Spleen (tissue), 11 donors: Measurements from ENCODE around the gene C2orf49. TPM values are rescaled to one million over a fixed set of nuclear protein-coding genes. Genes with fewer than 3 reads are reported as not detected.

Source experiments
- DNase-seq: peaks from one replicate; pipeline ENCODE4 v3.0.0-alpha.2; 2020
- H3K27ac ChIP-seq, 8 donors: fragments of 200-600 bp; sonication (generic) in 7 of 8; 1 replicate in 4 of 8; 2 replicates in 4 of 8; pipeline versions ENCODE4 v1.5.0 to v1.8.0; 2016 to 2021; ENCODE audit warnings: inconsistent platforms in 4 of 8, mild to moderate bottlenecking in 4 of 8, moderate library complexity in 1 of 8
- H3K27me3 ChIP-seq, 7 donors: fragments of 200-600 bp; sonication (generic) in 6 of 7; replicated peaks in 1 of 7; 1 replicate in 4 of 7; 2 replicates in 3 of 7; pipeline versions ENCODE4 v1.5.0 to v1.8.0; 2016 to 2021; ENCODE audit warnings: inconsistent platforms in 3 of 7, mild to moderate bottlenecking in 1 of 7
- H3K36me3 ChIP-seq, 6 donors: fragments of 200-600 bp; sonication (generic) in 5 of 6; 1 replicate in 4 of 6; 2 replicates in 2 of 6; pipeline versions ENCODE4 v1.5.0 to v1.8.0; 2016 to 2021; ENCODE audit warnings: inconsistent platforms in 2 of 6
- H3K4me1 ChIP-seq, 6 donors: fragments of 200-600 bp; sonication (generic) in 5 of 6; 1 replicate in 3 of 6; 2 replicates in 3 of 6; pipeline versions ENCODE4 v1.5.0 to v1.8.0; 2016 to 2021; ENCODE audit warnings: inconsistent platforms in 3 of 6
- H3K4me3 ChIP-seq, 8 donors: fragments of 200-600 bp; sonication (generic) in 7 of 8; 1 replicate in 4 of 8; 2 replicates in 4 of 8; pipeline versions ENCODE4 v1.5.0 to v1.8.0; 2016 to 2021; ENCODE audit warnings: inconsistent platforms in 4 of 8, mild to moderate bottlenecking in 4 of 8, moderate library complexity in 2 of 8
- H3K9me3 ChIP-seq, 8 donors: fragments of 200-600 bp; sonication (generic) in 7 of 8; 1 replicate in 4 of 8; 2 replicates in 4 of 8; pipeline versions ENCODE4 v1.5.0 to v1.8.0; 2016 to 2021; ENCODE audit warnings: inconsistent platforms in 4 of 8
- CTCF ChIP-seq, 11 experiments: fragments of 200-600 bp in 7 of 11; fragments of 450-650 bp in 4 of 11; sonication (generic) in 4 of 11; IDR thresholded peaks in 8 of 11; conservative IDR thresholded peaks in 3 of 11; 1 replicate in 7 of 11; 2 replicates in 4 of 11; pipeline versions ENCODE4 v1.4.0 to v1.8.0; 2016 to 2021; ENCODE audit warnings: antibody characterized with exemption in 11 of 11, inconsistent platforms in 4 of 11, mild to moderate bottlenecking in 1 of 11
- POLR2A ChIP-seq, 3 donors: fragments of 450-650 bp; IDR thresholded peaks; one replicate each; pipeline ENCODE4 v1.5.1; 2017; ENCODE audit warnings: antibody characterized with exemption in 3 of 3, mild to moderate bottlenecking in 1 of 3
- POLR2AphosphoS5 ChIP-seq, 3 donors: sonication (generic); formaldehyde crosslinking; IDR thresholded peaks; one replicate each; pipeline ENCODE4 v1.5.1; 2017; ENCODE audit warnings: antibody characterized with exemption in 3 of 3
- WGBS, 5 donors: extraction: QIAGEN DNeasy Blood & Tissue Kit in 3 of 5; methylation state at CpG; one replicate each; pipeline versions ENCODE4 v1.1.5 to v1.1.7; 2013 to 2018; 5-methylcytosine and 5-hydroxymethylcytosine counted together
- intact Hi-C: fragments of 100-400 bp; cut with DNase I; formaldehyde crosslinking; loops from one replicate; pipeline ENCODE4 v1.15.0; 2023; ENCODE audit warnings: low total_unique reads
- polyA plus RNA-seq, 3 donors: library from polyadenylated mRNA; stranded (reverse); fragments of 200-250 nt; gene quantifications; one replicate each; pipeline ENCODE4 v1.2.1, GENCODE V29; 2013
- total RNA-seq, 7 donors: library from RNA; depleted of rRNA in 3 of 7; stranded (reverse); fragments of >200 nt in 3 of 7; fragmentation: NEBNext Ultra II Directional in 4 of 7; extraction: Animal tissue kit (Norgen Biotek cat#: 25700) in 4 of 7; gene quantifications; one replicate each; pipeline versions ENCODE4 v1.1.0 to v1.2.1, GENCODE V29; 2016 to 2021
- donor health status: healthy with polysubstance abuse.
- donor health status: DM: no; HTN: no; CAD: no; lungs with moderate emphysema.
- donor health status: DM: no; HTN: no; CAD: no.
- donor health status: Bipolar disorder and iron deficiency.
- donor health status: healthy.
- donor health status: DM: no; HTN: no; CAD: no.
- donor health status: DM: yes; HTN: yes; CAD: no.

The C2orf49 gene
- total and polyA plus RNA-seq, 10 donors = 4.3 to 33.7 (median 17.2) TPM

GRCh38 chr2:105301646-105302045 lies 35.7 kb upstream of the C2orf49 start:
- TF ChIP-seq CTCF (IDR thresholded peaks at IDR 0.05 in 8 of 11, conservative IDR thresholded peaks at IDR 0.05 in 3 of 11) = no peak
- no peak for TF ChIP-seq POLR2A (IDR thresholded peaks at IDR 0.05)
- TF ChIP-seq POLR2AphosphoS5 (IDR thresholded peaks at IDR 0.05) = no peak
- DNase-seq = no peak
- intact Hi-C loops = no loop called here

GRCh38 chr2:105307146-105307545 lies 30.2 kb upstream of the C2orf49 start:
- no peak for DNase-seq
- H3K27me3 ChIP-seq = no peaks in the 10 kb centered on the region
- intact Hi-C loops = no loop called here
- H3K27ac ChIP-seq = no peak overlapping the region
- H3K9me3 ChIP-seq = peaks cover 0 to 4% (median 0%) of the 10 kb centered on the region in 8 donors
- peaks cover 0 to 35% (median 8%) of the 10 kb centered on the region in 6 donors for H3K4me1 ChIP-seq
- no peak overlapping the region for H3K4me3 ChIP-seq
- TF ChIP-seq POLR2AphosphoS5 (IDR thresholded peaks at IDR 0.05) (no peak), CTCF (IDR thresholded peaks at IDR 0.05 in 8 of 11, conservative IDR thresholded peaks at IDR 0.05 in 3 of 11) (no peak), POLR2A (IDR thresholded peaks at IDR 0.05) (no peak)
- H3K36me3 ChIP-seq = peaks cover 5 to 59% (median 20%) of the 10 kb centered on the region in 6 donors
- WGBS, 5 donors = 85 to 95% (median 87%) methylated on average over 7 of the region's 7 CpGs

More at GRCh38 chr2:105301646-105302045, 35.7 kb upstream of the C2orf49 start:
- peaks cover 0 to 23% (median 0%) of the 10 kb centered on the region in 6 donors for H3K4me1 ChIP-seq
- WGBS, 5 donors = 64 to 75% (median 69%) methylated on average over 3 of the region's 3 CpGs
- peaks cover 0 to 72% (median 27%) of the 10 kb centered on the region in 6 donors for H3K36me3 ChIP-seq
- H3K9me3 ChIP-seq = no peaks in the 10 kb centered on the region
- H3K4me3 ChIP-seq = no peak overlapping the region
- H3K27ac ChIP-seq = no peak overlapping the region
- H3K27me3 ChIP-seq = no peaks in the 10 kb centered on the region

- peaks cover 5 to 59% (median 20%) of the 10 kb centered on the region in 6 donors for H3K36me3 ChIP-seq
- peaks cover 0 to 4% (median 0%) of the 10 kb centered on the region in 8 donors for H3K9me3 ChIP-seq
- WGBS, 5 donors = 87 to 92% (median 91%) methylated on average over 17 to 19 of the region's 19 CpGs
- no peak overlapping the region for H3K27ac ChIP-seq
- H3K27me3 ChIP-seq = no peaks in the 10 kb centered on the region
- TF ChIP-seq POLR2A (IDR thresholded peaks at IDR 0.05) (no peak), POLR2AphosphoS5 (IDR thresholded peaks at IDR 0.05) (no peak), CTCF (IDR thresholded peaks at IDR 0.05 in 8 of 11, conservative IDR thresholded peaks at IDR 0.05 in 3 of 11) (no peak)
- no peak for DNase-seq
- no peak overlapping the region for H3K4me3 ChIP-seq
- intact Hi-C loops = no loop called here
- H3K4me1 ChIP-seq = peaks cover 0 to 35% (median 10%) of the 10 kb centered on the region in 6 donors
Measured at GRCh38 chr2:105307550-105307949, 29.8 kb upstream of the C2orf49 start.

- Histone ChIP-seq H3K27ac (no peak overlapping the region), H3K4me3 (no peak overlapping the region), H3K9me3 (peaks cover 0 to 4% (median 0%) of the 10 kb centered on the region in 8 donors), H3K36me3 (peaks cover 5 to 59% (median 20%) of the 10 kb centered on the region in 6 donors), H3K27me3 (no peaks in the 10 kb centered on the region), H3K4me1 (peaks cover 0 to 35% (median 10%) of the 10 kb centered on the region in 6 donors)
- intact Hi-C loops = no loop called here
- DNase-seq = no peak
- TF ChIP-seq CTCF (IDR thresholded peaks at IDR 0.05 in 8 of 11, conservative IDR thresholded peaks at IDR 0.05 in 3 of 11) (no peak), POLR2AphosphoS5 (IDR thresholded peaks at IDR 0.05) (no peak), POLR2A (IDR thresholded peaks at IDR 0.05) (no peak)
- WGBS, 5 donors = 77 to 90% (median 84%) methylated on average over 11 to 17 of the region's 17 CpGs
Measured at GRCh38 chr2:105307962-105308361, 29.4 kb upstream of the C2orf49 start.
